Mucosa of rectum (tissue), 2 donors: ENCODE measurements around the gene KDM4E.

Source experiments
- H3K27ac ChIP-seq, 2 donors: one replicate each; pipeline ENCODE4 v1.7.0; 2013; ENCODE audit warnings: inconsistent platforms in 2 of 2, low read depth in 2 of 2, low read length in 2 of 2
- H3K27me3 ChIP-seq, 2 donors: one replicate each; pipeline ENCODE4 v1.7.0; 2013; ENCODE audit warnings: low read length in 2 of 2; ENCODE audit not compliant: control insufficient read depth in 2 of 2, insufficient read depth in 2 of 2
- H3K36me3 ChIP-seq, 2 donors: one replicate each; pipeline ENCODE4 v1.7.0; 2013; ENCODE audit warnings: low read length in 2 of 2; ENCODE audit not compliant: control insufficient read depth in 2 of 2, insufficient read depth in 2 of 2
- H3K4me1 ChIP-seq, 2 donors: one replicate each; pipeline ENCODE4 v1.7.0; 2013; ENCODE audit warnings: low read length in 2 of 2, mild to moderate bottlenecking in 1 of 2; ENCODE audit not compliant: control insufficient read depth in 2 of 2, insufficient read depth in 2 of 2
- H3K4me3 ChIP-seq, 2 donors: one replicate each; pipeline ENCODE4 v1.7.0; 2013; ENCODE audit warnings: low read length in 2 of 2
- H3K9ac ChIP-seq, 2 donors: one replicate each; pipeline ENCODE4 v1.7.0; 2013; ENCODE audit warnings: low read length in 2 of 2, low read depth in 1 of 2, mild to moderate bottlenecking in 1 of 2
- H3K9me3 ChIP-seq, 2 donors: one replicate each; pipeline ENCODE4 v1.7.0; 2013; ENCODE audit warnings: low read length in 2 of 2; ENCODE audit not compliant: control insufficient read depth in 2 of 2
- donor health status: healthy.
- donor health status: Normal muscosa, but diverticular disease.

KDM4E gene

GRCh38 chr11:95066716-95067038, 41.6 kb downstream of the KDM4E start, which contains the start of gene SRSF8:
Gene SRSF8 (plus strand): TSS chr11:95066919. CDS start chr11:95067227, 308 bp downstream.
- Histone ChIP-seq H3K4me3 (peak within 1 kb of the TSS; percentile 90 to 98), H3K9ac (peak within 1 kb of the TSS; percentile 92), H3K9me3 (no peaks in the 10 kb centered on the region), H3K4me1 (peaks cover 14 to 18% of the 10 kb centered on the region in 2 donors), H3K27ac (peak within 1 kb of the TSS; percentile 93 to 96), H3K27me3 (no peaks in the 10 kb centered on the region), H3K36me3 (no peaks in the 10 kb centered on the region)

DNA sequence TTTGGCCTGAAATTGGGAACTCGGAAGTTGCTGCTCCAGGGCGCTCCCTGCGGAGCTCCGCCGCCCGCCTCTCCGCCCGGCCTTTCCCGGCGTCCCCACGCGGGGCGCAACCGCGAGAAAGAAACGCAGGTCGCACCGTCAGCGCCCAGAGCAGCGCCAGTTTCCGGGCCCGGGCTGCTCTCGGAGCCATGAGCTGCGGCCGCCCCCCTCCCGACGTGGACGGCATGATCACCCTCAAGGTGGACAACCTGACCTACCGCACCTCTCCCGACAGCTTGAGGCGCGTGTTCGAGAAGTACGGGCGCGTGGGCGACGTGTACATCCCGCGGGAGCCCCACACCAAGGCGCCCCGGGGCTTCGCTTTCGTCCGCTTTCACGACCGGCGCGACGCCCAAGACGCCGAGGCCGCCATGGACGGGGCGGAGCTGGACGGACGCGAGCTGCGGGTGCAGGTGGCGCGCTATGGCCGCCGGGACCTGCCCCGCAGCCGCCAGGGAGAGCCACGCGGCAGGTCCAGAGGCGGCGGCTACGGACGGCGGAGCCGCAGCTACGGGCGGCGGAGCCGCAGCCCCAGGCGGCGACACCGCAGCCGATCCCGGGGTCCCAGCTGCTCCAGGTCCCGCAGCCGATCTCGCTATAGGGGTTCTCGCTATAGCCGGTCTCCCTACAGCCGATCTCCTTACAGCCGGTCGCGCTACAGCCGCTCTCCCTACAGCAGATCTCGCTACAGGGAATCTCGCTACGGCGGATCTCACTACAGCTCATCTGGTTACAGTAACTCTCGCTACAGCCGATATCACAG, 42.2 kb downstream of the KDM4E start:
- H3K9me3 ChIP-seq, result no peaks in the 10 kb centered on the region
- H3K4me3 ChIP-seq, result peak overlapping the region; percentile 90 to 98
- no peaks in the 10 kb centered on the region for H3K27me3 ChIP-seq
- H3K36me3 ChIP-seq, result no peaks in the 10 kb centered on the region
- H3K27ac ChIP-seq, result peak overlapping the region; percentile 93 to 96
- H3K4me1 ChIP-seq, result peaks cover 14 to 18% of the 10 kb centered on the region in 2 donors
- H3K9ac ChIP-seq, result peak overlapping the region; percentile 92

- H3K9ac ChIP-seq, result peak overlapping the region; percentile 92
- no peaks in the 10 kb centered on the region for H3K36me3 ChIP-seq
- no peaks in the 10 kb centered on the region for H3K27me3 ChIP-seq
- no peaks in the 10 kb centered on the region for H3K9me3 ChIP-seq
- peak overlapping the region; percentile 93 to 96 for H3K27ac ChIP-seq
- H3K4me3 ChIP-seq, result peak overlapping the region; percentile 90 to 98
- peaks cover 14 to 18% of the 10 kb centered on the region in 2 donors for H3K4me1 ChIP-seq
Measured at GRCh38 chr11:95067841-95068219, 42.8 kb downstream of the KDM4E start.

DNA sequence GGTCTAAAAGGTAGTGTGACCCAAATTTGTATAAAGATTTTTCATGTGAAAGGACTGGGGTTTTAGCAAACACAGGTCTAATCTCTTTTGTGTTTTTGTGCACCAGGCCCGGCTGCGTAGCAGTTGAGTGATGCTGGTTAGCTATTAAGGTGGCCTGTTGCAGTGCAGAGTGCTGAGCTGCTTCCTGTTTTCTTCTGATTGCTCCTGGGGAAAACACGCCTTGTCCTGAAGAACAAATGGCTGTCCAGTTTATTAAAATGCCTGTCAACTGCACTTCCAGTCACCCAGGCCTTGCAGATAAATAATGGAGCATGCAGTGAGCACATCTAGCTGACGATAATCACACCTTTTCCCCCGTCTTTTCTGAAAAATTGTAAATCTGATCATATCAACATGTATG, 43.5 kb downstream of the KDM4E start:
- Histone ChIP-seq H3K4me1 (peaks cover 14 to 18% of the 10 kb centered on the region in 2 donors), H3K27me3 (no peaks in the 10 kb centered on the region), H3K36me3 (no peaks in the 10 kb centered on the region), H3K27ac (peak overlapping the region; percentile 93 to 96), H3K4me3 (peak overlapping the region; percentile 90 to 98), H3K9me3 (no peaks in the 10 kb centered on the region), H3K9ac (peak overlapping the region; percentile 92)

- Histone ChIP-seq H3K4me1 (peaks cover 14 to 28% of the 10 kb centered on the region in 2 donors), H3K27ac (no peak overlapping the region), H3K27me3 (no peaks in the 10 kb centered on the region), H3K36me3 (no peaks in the 10 kb centered on the region), H3K9ac (no peak overlapping the region), H3K9me3 (no peaks in the 10 kb centered on the region), H3K4me3 (no peak overlapping the region)
Measured at GRCh38 chr11:95070471-95070870, 45.4 kb downstream of the KDM4E start.

- no peaks in the 10 kb centered on the region for H3K9me3 ChIP-seq
- no peak overlapping the region for H3K9ac ChIP-seq
- peaks cover 14 to 30% of the 10 kb centered on the region in 2 donors for H3K4me1 ChIP-seq
- H3K36me3 ChIP-seq, result no peaks in the 10 kb centered on the region
- no peak overlapping the region for H3K27ac ChIP-seq
- H3K27me3 ChIP-seq, result no peaks in the 10 kb centered on the region
- no peak overlapping the region for H3K4me3 ChIP-seq
Measured at GRCh38 chr11:95072948-95073347, 47.9 kb downstream of the KDM4E start.

DNA sequence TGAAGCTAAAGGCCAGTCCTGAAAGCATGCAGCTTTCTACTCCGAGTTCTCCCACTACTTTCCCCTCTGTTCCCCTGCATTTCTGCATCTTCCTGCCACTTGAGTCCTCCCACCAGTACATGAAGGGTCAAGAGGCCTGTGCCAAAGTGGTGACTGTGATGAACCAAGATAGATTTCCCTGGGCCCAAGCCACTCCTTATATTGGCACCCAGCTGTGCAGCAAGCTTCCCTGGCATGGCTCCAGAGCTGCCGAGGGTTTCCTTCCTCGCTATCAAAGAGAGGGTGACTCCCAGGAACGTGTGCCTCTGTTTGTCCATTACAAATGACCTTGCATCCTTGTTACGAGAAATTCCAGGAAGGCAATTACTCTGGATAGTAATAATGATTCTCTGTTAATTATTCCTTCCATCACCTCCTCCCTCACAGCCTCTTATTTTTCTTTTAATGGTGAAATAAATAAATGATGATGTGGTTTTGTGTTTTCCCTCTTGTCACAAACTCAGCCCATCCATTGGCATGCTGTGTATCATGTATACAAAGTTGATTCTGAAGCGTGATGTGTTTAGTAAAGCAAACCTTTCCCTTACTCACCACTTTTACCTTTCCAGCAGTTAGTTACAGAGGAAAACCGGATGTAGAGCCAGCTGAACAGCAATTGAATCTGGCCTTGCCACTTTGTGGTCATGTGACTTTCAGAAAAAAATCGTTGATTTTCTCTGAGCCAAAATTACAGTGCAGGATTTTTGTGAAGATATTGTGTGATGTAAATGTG, 49.9 kb downstream of the KDM4E start:
- H3K36me3 ChIP-seq, result no peaks in the 10 kb centered on the region
- H3K4me3 ChIP-seq, result no peak overlapping the region
- H3K9ac ChIP-seq, result no peak overlapping the region
- no peak overlapping the region for H3K27ac ChIP-seq
- H3K4me1 ChIP-seq, result peaks cover 5 to 15% of the 10 kb centered on the region in 2 donors
- H3K27me3 ChIP-seq, result no peaks in the 10 kb centered on the region
- no peaks in the 10 kb centered on the region for H3K9me3 ChIP-seq

DNA sequence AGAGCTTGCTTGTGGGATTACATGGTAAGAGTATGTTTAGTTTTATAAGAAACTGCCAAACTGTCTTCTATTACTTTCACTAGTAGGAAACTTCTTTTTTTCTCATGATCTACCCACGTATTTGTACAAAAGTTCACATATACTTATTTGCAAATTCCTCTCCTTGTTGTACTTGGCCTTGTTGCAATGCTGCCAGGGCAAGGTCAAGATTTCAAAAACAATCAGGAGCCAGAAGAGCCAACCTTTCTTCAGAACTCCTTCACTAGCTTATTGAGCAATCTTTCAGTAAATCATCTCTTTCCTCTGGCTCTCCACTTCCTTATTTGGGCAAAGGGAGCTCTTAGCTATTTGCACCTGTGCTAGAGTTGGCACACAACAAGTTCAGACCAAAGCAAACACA, 51.4 kb downstream of the KDM4E start:
- Histone ChIP-seq H3K27me3 (no peaks in the 10 kb centered on the region), H3K4me3 (no peak overlapping the region), H3K27ac (no peak overlapping the region), H3K9me3 (no peaks in the 10 kb centered on the region), H3K36me3 (no peaks in the 10 kb centered on the region), H3K4me1 (peaks cover 0 to 15% of the 10 kb centered on the region in 2 donors), H3K9ac (no peak overlapping the region)

- no peak overlapping the region for H3K27ac ChIP-seq
Measured at GRCh38 chr11:95076981-95077380, 51.9 kb downstream of the KDM4E start.

More at GRCh38 chr11:95076981-95077380, 51.9 kb downstream of the KDM4E start:
- Histone ChIP-seq H3K4me1 (peaks cover 0 to 15% of the 10 kb centered on the region in 2 donors), H3K4me3 (no peak overlapping the region), H3K27me3 (no peaks in the 10 kb centered on the region), H3K36me3 (no peaks in the 10 kb centered on the region), H3K9me3 (no peaks in the 10 kb centered on the region), H3K9ac (no peak overlapping the region)
